Uterus (tissue), 2 donors: Measurements from ENCODE around the gene MTMR10.

Experiments used
- CTCF ChIP-seq, 4 experiments: fragments of 200-600 bp in 2 of 4; fragments of 450-650 bp in 2 of 4; sonication (generic) in 2 of 4; IDR thresholded peaks; one replicate each; pipeline ENCODE4 v1.5.1; 2016 to 2019; ENCODE audit warnings: antibody characterized with exemption in 4 of 4, mild to moderate bottlenecking in 2 of 4, moderate library complexity in 1 of 4
- POLR2A ChIP-seq, 2 donors: fragments of 450-650 bp; IDR thresholded peaks; one replicate each; pipeline ENCODE4 v1.6.1; 2016; ENCODE audit warnings: antibody characterized with exemption in 2 of 2, mild to moderate bottlenecking in 1 of 2, moderate library complexity in 1 of 2

DNA sequence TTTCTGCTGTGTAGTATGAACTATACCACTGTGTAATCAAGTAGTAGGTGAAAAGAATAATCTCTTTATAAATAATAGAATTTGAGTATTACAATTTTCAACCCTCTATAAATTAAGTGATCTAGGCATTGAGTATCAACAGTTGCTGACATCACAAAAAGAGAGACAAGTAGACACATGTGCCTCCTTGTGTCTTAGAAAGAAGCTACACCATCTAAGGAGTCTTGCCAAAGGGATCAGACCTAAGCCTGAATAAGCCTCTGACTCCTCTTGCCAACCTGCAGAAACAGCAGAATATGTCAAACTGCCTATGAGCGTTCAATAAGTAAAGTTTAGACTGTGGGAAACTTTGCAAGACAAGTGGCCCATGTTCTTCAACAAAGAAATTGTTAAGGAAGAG is 5.8 kb upstream of the MTMR10 start:
- TF ChIP-seq CTCF (IDR thresholded peaks at IDR 0.05) (no peak), POLR2A (IDR thresholded peaks at IDR 0.05) (no peak)
